ENCODE measurements around the gene OVCA2.
"Not testable (repeated sequence)": the region's sequence is repeated elsewhere in the genome, so short reads cannot be mapped to it uniquely, and the experiment has no call there.

Gene OVCA2

DNA sequence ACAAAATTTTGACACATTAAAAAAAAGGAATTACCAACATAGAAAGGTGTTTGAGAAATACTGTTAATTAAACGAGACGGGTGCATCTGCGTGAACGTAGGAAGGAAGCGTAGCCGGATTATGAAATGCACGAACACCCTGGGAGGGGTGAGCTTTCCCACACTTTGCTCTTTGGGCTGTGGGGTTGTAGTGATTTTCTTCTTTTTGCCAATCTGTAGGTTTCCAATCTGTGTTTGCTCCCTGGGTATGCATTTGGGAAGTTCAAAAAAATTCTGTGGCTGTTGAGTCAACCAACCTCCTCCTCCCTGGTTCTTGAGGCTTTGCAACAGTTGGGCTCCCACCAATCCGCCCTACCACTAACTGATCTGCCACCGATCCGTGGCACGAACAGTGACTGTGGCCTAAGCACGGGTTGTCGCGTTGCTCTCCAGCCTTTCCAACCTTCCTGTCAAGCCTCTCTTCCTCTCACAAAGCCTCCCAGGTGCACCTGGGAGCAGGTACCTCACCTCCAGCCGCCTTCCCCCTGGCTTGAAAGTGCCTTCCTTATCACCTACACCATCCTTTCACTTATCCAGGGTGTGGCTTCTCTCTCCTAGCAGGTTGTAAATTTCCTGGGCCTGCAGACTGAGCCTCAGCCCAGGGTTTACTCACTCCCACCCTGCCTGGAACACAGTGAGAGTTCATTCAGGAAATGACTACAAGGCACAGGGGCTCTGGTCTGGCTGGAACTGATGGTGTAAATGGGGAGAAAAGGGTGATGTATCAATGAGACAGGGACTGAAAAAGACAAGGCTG lies 33.3 kb upstream of the OVCA2 start:
- TF ChIP-seq, protein P1, sequence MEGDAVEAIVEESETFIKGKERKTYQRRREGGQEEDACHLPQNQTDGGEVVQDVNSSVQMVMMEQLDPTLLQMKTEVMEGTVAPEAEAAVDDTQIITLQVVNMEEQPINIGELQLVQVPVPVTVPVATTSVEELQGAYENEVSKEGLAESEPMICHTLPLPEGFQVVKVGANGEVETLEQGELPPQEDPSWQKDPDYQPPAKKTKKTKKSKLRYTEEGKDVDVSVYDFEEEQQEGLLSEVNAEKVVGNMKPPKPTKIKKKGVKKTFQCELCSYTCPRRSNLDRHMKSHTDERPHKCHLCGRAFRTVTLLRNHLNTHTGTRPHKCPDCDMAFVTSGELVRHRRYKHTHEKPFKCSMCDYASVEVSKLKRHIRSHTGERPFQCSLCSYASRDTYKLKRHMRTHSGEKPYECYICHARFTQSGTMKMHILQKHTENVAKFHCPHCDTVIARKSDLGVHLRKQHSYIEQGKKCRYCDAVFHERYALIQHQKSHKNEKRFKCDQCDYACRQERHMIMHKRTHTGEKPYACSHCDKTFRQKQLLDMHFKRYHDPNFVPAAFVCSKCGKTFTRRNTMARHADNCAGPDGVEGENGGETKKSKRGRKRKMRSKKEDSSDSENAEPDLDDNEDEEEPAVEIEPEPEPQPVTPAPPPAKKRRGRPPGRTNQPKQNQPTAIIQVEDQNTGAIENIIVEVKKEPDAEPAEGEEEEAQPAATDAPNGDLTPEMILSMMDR (IDR thresholded peaks at IDR 0.05; ENCODE audit: low read depth, low read length, missing control alignments): no peak
- H3K4me3 ChIP-seq (ENCODE audit: low read depth, low read length): no peak overlapping the region
- DNase-seq (ENCODE audit: low read depth): no peak

DNA sequence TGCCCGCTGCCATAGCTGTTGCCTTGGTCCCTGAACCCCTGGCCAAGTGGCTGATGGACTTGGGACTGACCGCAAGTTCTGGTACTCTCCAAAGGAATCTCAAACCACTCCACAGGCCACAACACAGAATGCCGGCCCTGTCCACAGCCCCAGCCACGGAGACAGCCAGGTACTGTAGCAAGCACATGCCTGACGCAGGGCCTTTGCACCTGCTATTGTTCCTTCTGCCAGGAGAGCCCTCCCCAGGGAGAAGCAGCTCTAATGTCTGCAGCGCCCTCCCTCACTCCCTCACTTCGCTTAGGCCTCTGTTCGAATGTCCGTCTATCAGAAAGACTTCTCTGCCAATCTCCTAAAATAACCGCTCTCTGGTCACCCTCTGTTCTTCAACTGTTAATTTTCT lies 32.1 kb upstream of the OVCA2 start:
- TF ChIP-seq, protein P1 (IDR thresholded peaks at IDR 0.05; ENCODE audit: low read depth, low read length, missing control alignments): no peak
- no peak overlapping the region for H3K4me3 ChIP-seq (ENCODE audit: low read depth, low read length)
- no peak for DNase-seq (ENCODE audit: low read depth)

DNA sequence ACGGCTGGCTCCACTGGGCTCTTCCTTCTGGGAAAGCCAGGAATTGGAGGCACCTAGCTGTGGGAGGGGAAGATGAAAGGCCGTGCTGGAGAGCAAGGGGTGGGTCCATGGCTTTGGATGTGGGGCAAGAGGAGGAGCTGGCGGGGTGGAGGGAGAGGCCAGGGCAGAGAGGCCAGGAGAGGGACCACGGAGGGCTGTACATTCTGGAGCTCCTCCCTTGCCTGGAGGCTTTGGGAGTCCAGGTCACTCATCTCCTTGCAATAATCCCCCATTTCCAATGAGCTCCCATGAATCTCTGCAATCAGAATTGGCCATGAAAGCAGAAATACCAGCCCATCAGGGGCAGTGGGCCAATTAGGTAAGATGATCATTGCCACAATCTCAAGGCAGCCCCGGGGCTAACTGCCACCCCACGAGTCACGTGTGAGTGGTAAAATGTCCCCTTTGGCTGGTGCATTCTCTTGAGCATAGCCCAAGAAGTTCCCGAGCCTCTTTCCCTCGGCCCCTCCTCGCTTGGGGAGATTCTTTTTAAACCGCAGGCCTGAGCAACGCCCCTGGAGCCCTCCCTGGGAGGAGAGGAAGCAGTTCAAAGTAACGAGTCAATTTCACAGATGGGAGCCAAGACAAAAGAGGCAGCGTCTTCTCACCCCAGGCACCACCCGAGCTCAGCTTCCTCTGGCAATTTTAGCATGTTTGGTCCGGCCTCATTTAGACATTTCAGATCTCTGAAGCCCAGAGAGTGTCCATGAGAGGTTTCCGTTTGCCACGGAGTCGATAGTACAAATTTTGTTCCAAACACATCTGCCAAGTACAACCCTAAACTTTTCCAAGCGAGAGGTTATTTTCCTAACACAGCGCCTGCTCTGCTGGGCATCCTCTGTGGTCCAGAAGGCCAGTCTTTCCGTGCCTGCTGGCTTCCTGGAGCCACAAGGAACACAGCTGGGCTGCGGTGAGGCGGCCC lies 30.1 kb upstream of the OVCA2 start:
- DNase-seq (ENCODE audit: low read depth): no peak

DNA sequence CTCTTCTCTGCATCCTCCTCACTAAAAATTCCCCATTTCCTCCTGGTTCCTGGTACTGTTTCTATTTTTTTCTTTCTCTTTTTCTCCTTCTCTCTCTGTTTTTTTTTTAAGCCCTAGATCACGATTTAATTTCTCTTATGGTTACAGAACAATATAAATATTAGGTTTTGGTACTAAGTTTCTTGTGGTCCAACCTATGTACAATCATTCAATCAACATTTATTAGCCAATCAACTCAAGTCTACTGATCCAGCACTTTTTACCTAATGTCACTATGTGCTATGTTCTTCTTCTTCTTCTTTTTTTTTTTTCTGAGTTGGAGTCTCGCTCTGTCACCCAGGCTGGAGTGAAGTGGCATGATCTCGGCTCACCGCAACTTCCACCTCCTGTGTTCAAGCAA lies 29.3 kb upstream of the OVCA2 start:
- TF ChIP-seq, protein P1 (IDR thresholded peaks at IDR 0.05; ENCODE audit: low read depth, low read length, missing control alignments): no peak
- H3K4me3 ChIP-seq (ENCODE audit: low read depth, low read length): no peak overlapping the region
- DNase-seq (ENCODE audit: low read depth): no peak

More for the DNA sequence above, 30.1 kb upstream of the OVCA2 start:
- H3K4me3 ChIP-seq (ENCODE audit: low read depth, low read length): no peak overlapping the region
- TF ChIP-seq, protein P1 (IDR thresholded peaks at IDR 0.05; ENCODE audit: low read depth, low read length, missing control alignments): no peak

DNA sequence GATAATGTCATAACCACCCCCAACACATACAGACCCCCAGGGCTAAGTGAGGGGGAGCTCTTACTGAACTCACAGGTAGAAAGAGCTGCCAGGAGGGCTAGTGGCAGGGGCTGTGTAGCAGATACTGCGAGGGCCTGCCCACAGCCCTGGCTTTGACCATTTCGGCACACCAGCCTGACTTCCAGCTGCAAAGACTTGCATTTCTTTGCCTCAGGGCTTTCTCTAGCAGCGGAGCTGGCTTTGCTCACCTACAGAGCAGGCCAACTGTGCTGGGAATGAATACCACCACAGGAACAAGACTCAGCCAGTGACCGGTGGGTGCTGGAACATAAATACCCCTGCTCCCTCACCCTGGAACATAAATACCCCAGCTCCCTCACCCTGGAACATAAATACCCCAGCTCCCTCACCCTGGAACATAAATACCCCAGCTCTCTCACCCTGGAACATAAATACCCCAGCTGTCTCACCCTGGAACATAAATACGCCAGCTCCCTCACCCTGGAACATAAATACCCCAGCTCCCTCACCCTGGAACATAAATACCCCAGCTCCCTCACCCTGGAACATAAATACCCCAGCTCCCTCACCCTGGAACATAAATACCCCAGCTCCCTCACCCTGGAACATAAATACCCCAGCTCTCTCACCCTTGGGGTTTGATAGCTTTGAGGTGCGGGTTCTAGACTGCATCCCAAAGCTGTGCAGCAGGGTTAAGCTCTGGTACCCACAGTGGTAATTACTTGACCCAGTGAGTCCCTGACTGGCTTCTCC lies 28.4 kb upstream of the OVCA2 start:
- DNase-seq (ENCODE audit: low read depth); H3K4me3 ChIP-seq (ENCODE audit: low read depth, low read length): not testable (repeated sequence)

DNA sequence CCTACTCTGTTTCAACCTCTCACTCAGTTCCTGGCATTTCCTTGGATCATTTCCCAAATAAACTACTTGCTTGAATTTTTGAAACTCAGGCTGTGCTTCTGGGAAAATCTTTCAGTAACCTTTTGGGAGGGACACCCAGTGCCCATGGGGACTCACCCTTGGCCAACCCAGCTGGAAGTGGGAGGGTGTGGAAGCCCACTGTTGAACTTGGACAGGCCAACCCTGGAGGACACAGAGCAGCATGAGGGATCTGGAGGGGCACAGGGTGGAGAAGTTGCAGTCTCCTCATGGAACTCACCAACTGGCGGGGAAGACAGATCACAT lies 27.9 kb upstream of the OVCA2 start:
- no peak for DNase-seq (ENCODE audit: low read depth)
- TF ChIP-seq, protein P1 (IDR thresholded peaks at IDR 0.05; ENCODE audit: low read depth, low read length, missing control alignments): no peak

DNA sequence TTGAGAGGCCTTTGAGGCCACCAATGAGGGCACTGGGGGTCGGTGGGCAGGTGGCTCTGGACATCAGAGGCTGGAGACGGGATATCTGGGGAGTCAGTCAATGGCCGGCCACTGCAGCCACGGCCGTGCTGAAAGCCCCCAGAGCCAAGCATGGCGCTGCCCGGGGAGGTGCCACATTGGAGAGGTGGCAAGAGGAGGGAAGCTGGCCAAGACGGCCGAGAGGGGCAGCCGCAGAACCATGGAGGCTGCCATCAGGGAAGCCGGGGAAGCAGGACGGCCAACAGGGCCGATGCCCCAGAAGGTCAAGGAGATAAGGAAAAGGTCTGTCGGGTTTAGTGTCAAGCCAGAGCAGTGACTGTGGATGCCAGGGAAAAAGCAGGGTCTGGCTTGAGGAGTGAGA lies 26.5 kb upstream of the OVCA2 start:
- no peak overlapping the region for H3K4me3 ChIP-seq (ENCODE audit: low read depth, low read length)
- TF ChIP-seq, protein P1 (IDR thresholded peaks at IDR 0.05; ENCODE audit: low read depth, low read length, missing control alignments): no peak
- DNase-seq (ENCODE audit: low read depth): no peak

More for the DNA sequence above, 27.9 kb upstream of the OVCA2 start:
- no peak overlapping the region for H3K4me3 ChIP-seq (ENCODE audit: low read depth, low read length)

Data from GM12864 (cell line).